ENCODE results near the gene STOX1.

DNA sequence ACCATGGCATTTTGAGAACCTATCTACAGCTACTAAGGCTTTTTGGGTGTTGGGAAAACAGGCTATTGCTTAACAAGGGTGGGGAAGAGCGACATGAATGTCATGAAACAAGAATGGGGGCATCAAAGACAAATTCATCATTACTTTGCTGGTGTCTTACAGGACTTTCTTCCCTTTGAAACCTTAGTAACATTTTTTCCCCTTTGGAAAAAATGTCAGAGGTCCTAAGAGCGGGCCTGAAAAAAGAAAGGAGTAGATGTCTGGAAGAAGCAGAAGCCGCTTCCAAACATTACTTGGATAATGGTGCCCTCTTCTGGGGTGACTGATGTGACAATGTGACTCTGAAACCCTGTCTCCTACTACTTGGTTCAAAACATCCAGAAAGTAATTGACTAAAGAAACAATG is 70.0 kb downstream of the STOX1 start:
- TF ChIP-seq, protein P1, sequence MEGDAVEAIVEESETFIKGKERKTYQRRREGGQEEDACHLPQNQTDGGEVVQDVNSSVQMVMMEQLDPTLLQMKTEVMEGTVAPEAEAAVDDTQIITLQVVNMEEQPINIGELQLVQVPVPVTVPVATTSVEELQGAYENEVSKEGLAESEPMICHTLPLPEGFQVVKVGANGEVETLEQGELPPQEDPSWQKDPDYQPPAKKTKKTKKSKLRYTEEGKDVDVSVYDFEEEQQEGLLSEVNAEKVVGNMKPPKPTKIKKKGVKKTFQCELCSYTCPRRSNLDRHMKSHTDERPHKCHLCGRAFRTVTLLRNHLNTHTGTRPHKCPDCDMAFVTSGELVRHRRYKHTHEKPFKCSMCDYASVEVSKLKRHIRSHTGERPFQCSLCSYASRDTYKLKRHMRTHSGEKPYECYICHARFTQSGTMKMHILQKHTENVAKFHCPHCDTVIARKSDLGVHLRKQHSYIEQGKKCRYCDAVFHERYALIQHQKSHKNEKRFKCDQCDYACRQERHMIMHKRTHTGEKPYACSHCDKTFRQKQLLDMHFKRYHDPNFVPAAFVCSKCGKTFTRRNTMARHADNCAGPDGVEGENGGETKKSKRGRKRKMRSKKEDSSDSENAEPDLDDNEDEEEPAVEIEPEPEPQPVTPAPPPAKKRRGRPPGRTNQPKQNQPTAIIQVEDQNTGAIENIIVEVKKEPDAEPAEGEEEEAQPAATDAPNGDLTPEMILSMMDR (IDR thresholded peaks at IDR 0.05; ENCODE audit: low read depth, low read length, poor library complexity, severe bottlenecking): peak; percentile 58
- TF ChIP-seq EZH2phosphoT487 (IDR thresholded peaks at IDR 0.05; ENCODE audit: borderline replicate concordance, low read length): no peak
